Sigmoid colon (tissue), 7 donors: ENCODE measurements around the gene IGBP1. TPM values are rescaled to one million over a fixed set of nuclear protein-coding genes. Genes with fewer than 3 reads are reported as not detected.

Experiments
- DNase-seq: peaks from one replicate; pipeline ENCODE4 v3.0.0-alpha.2; 2019
- H3K27ac ChIP-seq, 4 donors: fragments of 200-600 bp; sonication (generic); one replicate each; pipeline ENCODE4 v1.5.1; 2016 to 2019; ENCODE audit warnings: mild to moderate bottlenecking in 1 of 4
- H3K27me3 ChIP-seq, 3 donors: fragments of 200-600 bp; sonication (generic); one replicate each; pipeline ENCODE4 v1.5.1; 2019; ENCODE audit warnings: mild to moderate bottlenecking in 1 of 3
- H3K36me3 ChIP-seq, 4 donors: fragments of 200-600 bp; sonication (generic); one replicate each; pipeline ENCODE4 v1.5.1; 2016 to 2019
- H3K4me1 ChIP-seq, 4 donors: fragments of 200-600 bp; sonication (generic); one replicate each; pipeline ENCODE4 v1.5.1; 2017 to 2019
- H3K4me3 ChIP-seq, 4 donors: fragments of 200-600 bp; sonication (generic); one replicate each; pipeline ENCODE4 v1.5.1; 2017 to 2019; ENCODE audit warnings: mild to moderate bottlenecking in 2 of 4, moderate library complexity in 1 of 4
- H3K9me3 ChIP-seq, 4 donors: fragments of 200-600 bp in 3 of 4; sonication (generic) in 3 of 4; one replicate each; pipeline versions ENCODE4 v1.5.1 to v1.6.1; 2013 to 2019
- CTCF ChIP-seq, 4 experiments: fragments of 450-650 bp in 3 of 4; fragments of 200-600 bp in 1 of 4; IDR thresholded peaks; one replicate each; pipeline ENCODE4 v1.5.1; 2016 to 2019; ENCODE audit warnings: antibody characterized with exemption in 4 of 4, mild to moderate bottlenecking in 3 of 4, moderate library complexity in 2 of 4
- EP300 ChIP-seq, 4 donors: sonication (generic); formaldehyde crosslinking; IDR thresholded peaks; one replicate each; pipeline ENCODE4 v1.6.1; 2017; ENCODE audit warnings: antibody characterized with exemption in 4 of 4
- POLR2A ChIP-seq, 2 donors: fragments of 450-650 bp; IDR thresholded peaks; one replicate each; pipeline ENCODE4 v1.6.1; 2016; ENCODE audit warnings: antibody characterized with exemption in 2 of 2, mild to moderate bottlenecking in 2 of 2, moderate library complexity in 2 of 2
- POLR2AphosphoS5 ChIP-seq, 4 donors: sonication (generic); formaldehyde crosslinking; IDR thresholded peaks; one replicate each; pipeline ENCODE4 v1.6.1; 2017; ENCODE audit warnings: antibody characterized with exemption in 4 of 4
- WGBS, 2 donors: extraction: QIAGEN DNeasy Blood & Tissue Kit; methylation state at CpG; one replicate each; pipeline ENCODE4 v1.1.7; 2013; 5-methylcytosine and 5-hydroxymethylcytosine counted together
- intact Hi-C: fragments of 100-400 bp; cut with DNase I; formaldehyde crosslinking; loops from one replicate; pipeline ENCODE4 v1.15.1; 2023
- polyA plus RNA-seq, 3 donors: library from polyadenylated mRNA; stranded (reverse); fragments of 200-250 nt; gene quantifications; one replicate each; pipeline ENCODE4 v1.2.3, GENCODE V29; 2013
- total RNA-seq, 4 donors: library from RNA; depleted of rRNA; stranded (reverse); fragments of >200 nt; gene quantifications; one replicate each; pipeline ENCODE4 v1.1.0, GENCODE V29; 2016
- donor health status: healthy with polysubstance abuse.
- donor health status: Bipolar disorder and iron deficiency.
- donor health status: healthy.

Gene IGBP1
- total RNA-seq (100 to 1,000 TPM in 1 of 4 donors, 10 to 100 TPM in 3; 71.5 to 100 (median 85.0) TPM), polyA plus RNA-seq (100 to 1,000 TPM in 2 of 3 donors, 10 to 100 TPM in 1; 69.7 to 126 (median 114) TPM)

GRCh38 chrX:70133303-70134115 lies at the start of gene IGBP1:
IGBP1 (plus strand) TSS chrX:70133447; CDS start chrX:70133948, 501 bp downstream.
- H3K4me1 ChIP-seq, result peaks cover 0 to 21% (median 9%) of the 10 kb centered on the region in 4 donors
- no peaks in the 10 kb centered on the region for H3K27me3 ChIP-seq
- intact Hi-C loops, result loop anchor here (5.0 to 10.0 kb wide), 3 partner anchors 151 to 516 kb away; partner anchors contain the start of genes EDA, PDZD11 and RAB41
- peak within 1 kb of the TSS; percentile 86 to 92 (median 86) for H3K27ac ChIP-seq
- WGBS, 2 donors, result 0% methylated on average over 59 of the region's 59 CpGs
- no peaks in the 10 kb centered on the region for H3K36me3 ChIP-seq
- DNase-seq, result peak; percentile 89
- no peaks in the 10 kb centered on the region for H3K9me3 ChIP-seq
- TF ChIP-seq POLR2A (IDR thresholded peaks at IDR 0.05) (peak; percentile 14 to 29), EP300 (IDR thresholded peaks at IDR 0.05) (no peak), CTCF (IDR thresholded peaks at IDR 0.05) (peak in 3 of 4 experiments; percentile 35 to 58 (median 42)), POLR2AphosphoS5 (IDR thresholded peaks at IDR 0.05) (peak in 3 of 4 donors; percentile 50 to 78 (median 72))
- peak within 1 kb of the TSS; percentile 62 to 78 (median 69) for H3K4me3 ChIP-seq

- 75 to 79% methylated on average over 5 of the region's 5 CpGs for whole genome bisulfite sequencing, 2 donors
- H3K4me1 ChIP-seq, result peaks cover 0 to 11% (median 3%) of the 10 kb centered on the region in 4 donors
- TF ChIP-seq EP300 (IDR thresholded peaks at IDR 0.05) (no peak), CTCF (IDR thresholded peaks at IDR 0.05) (no peak), POLR2AphosphoS5 (IDR thresholded peaks at IDR 0.05) (no peak), POLR2A (IDR thresholded peaks at IDR 0.05) (no peak)
- no peaks in the 10 kb centered on the region for H3K27me3 ChIP-seq
- no peak overlapping the region for H3K4me3 ChIP-seq
- H3K9me3 ChIP-seq, result no peaks in the 10 kb centered on the region
- DNase-seq, result no peak
- intact Hi-C loops, result no loop called here
- no peaks in the 10 kb centered on the region for H3K36me3 ChIP-seq
- no peak overlapping the region for H3K27ac ChIP-seq
These were observed 48.5 kb upstream of the IGBP1 start for GRCh38 chrX:70084592-70085240.

GRCh38 chrX:70087857-70088630 lies 45.2 kb upstream of the IGBP1 start:
- Histone ChIP-seq H3K4me3 (no peak overlapping the region), H3K27ac (no peak overlapping the region), H3K36me3 (no peaks in the 10 kb centered on the region), H3K9me3 (no peaks in the 10 kb centered on the region), H3K27me3 (no peaks in the 10 kb centered on the region), H3K4me1 (peaks cover 0 to 11% (median 3%) of the 10 kb centered on the region in 4 donors)
- TF ChIP-seq POLR2A (IDR thresholded peaks at IDR 0.05) (no peak), CTCF (IDR thresholded peaks at IDR 0.05) (no peak), POLR2AphosphoS5 (IDR thresholded peaks at IDR 0.05) (no peak), EP300 (IDR thresholded peaks at IDR 0.05) (no peak)
- 48 to 57% methylated on average over 11 of the region's 11 CpGs for WGBS, 2 donors
- no peak for DNase-seq
- intact Hi-C loops, result no loop called here

- Histone ChIP-seq H3K4me3 (no peak overlapping the region), H3K4me1 (peaks cover 0 to 11% (median 3%) of the 10 kb centered on the region in 4 donors), H3K36me3 (no peaks in the 10 kb centered on the region), H3K27ac (no peak overlapping the region), H3K9me3 (no peaks in the 10 kb centered on the region), H3K27me3 (no peaks in the 10 kb centered on the region)
- intact Hi-C loops, result no loop called here
- DNase-seq, result no peak
- no peak for TF ChIP-seq POLR2AphosphoS5 (IDR thresholded peaks at IDR 0.05)
- TF ChIP-seq EP300 (IDR thresholded peaks at IDR 0.05), result no peak
- TF ChIP-seq CTCF (IDR thresholded peaks at IDR 0.05), result no peak
- no peak for TF ChIP-seq POLR2A (IDR thresholded peaks at IDR 0.05)
These were observed 44.5 kb upstream of the IGBP1 start for GRCh38 chrX:70088751-70089150.
